NB4 (cell line): ENCODE data around the gene PFAS.

ENCODE experiments used
- DNase-seq: peaks from one replicate; pipeline ENCODE4 v3.0.0; 2010; ENCODE audit warnings: low read depth
- H3K4me3 ChIP-seq: one replicate; pipeline ENCODE4 v1.5.1; 2011; ENCODE audit warnings: mild to moderate bottlenecking, low read depth, low read length, moderate library complexity
- CTCF ChIP-seq: IDR thresholded peaks from one replicate; pipeline ENCODE4 v1.5.1; 2012; ENCODE audit warnings: low read depth, low read length
- MAX ChIP-seq: IDR thresholded peaks from 2 replicates; pipeline ENCODE4 v1.6.1; 2011; ENCODE audit warnings: low read depth, low read length
- MYC ChIP-seq: IDR thresholded peaks from 2 replicates; pipeline ENCODE4 v1.6.1; 2011; ENCODE audit warnings: low read depth, low read length
- POLR2A ChIP-seq: IDR thresholded peaks from 2 replicates; pipeline ENCODE4 v1.6.1; 2011; ENCODE audit warnings: mild to moderate bottlenecking; ENCODE audit not compliant: insufficient read length; ENCODE audit errors: extremely low read depth

The PFAS gene

GRCh38 chr17:8264836-8265542, 15.9 kb downstream of the PFAS start:
- no peak overlapping the region for H3K4me3 ChIP-seq
- TF ChIP-seq MAX, result no peak
- no peak for TF ChIP-seq CTCF
- no peak for TF ChIP-seq POLR2A
- TF ChIP-seq MYC, result no peak
- no peak for DNase-seq

DNA sequence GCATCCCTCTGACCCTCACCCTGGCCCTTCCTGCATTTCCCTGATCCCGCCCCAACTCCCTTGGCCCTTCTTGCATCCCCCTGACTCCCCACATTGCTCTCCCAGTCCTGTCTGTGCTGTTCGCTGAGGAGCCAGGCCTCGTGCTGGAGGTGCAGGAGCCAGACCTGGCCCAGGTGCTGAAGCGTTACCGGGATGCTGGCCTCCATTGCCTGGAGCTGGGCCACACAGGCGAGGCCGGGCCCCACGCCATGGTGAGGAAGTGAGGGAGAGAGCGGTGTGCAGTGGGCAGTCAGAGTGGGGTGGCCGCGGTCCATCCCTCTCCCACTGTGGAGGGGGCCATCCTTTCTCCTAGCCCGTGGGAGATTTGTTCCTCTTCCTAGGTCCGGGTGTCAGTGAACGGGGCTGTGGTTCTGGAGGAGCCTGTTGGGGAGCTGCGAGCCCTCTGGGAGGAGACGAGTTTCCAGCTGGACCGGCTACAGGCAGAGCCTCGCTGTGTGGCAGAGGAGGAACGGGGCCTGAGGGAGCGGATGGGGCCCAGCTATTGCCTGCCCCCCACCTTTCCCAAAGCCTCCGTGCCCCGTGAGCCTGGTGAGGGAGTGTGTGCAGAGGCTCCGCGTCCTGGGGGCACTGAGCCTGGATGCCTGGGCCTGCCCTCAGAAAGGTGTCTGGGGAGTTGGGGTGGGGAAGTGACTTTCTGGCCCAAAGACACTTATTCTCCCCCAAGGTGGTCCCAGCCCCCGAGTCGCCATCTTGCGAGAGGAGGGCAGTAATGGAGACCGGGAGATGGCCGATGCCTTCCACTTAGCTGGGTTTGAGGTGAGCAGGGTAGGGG, 17.8 kb downstream of the PFAS start:
- no peak for TF ChIP-seq MAX
- TF ChIP-seq MYC, result no peak
- TF ChIP-seq CTCF, result no peak
- no peak for TF ChIP-seq POLR2A
- DNase-seq, result no peak
- H3K4me3 ChIP-seq, result no peak overlapping the region

DNA sequence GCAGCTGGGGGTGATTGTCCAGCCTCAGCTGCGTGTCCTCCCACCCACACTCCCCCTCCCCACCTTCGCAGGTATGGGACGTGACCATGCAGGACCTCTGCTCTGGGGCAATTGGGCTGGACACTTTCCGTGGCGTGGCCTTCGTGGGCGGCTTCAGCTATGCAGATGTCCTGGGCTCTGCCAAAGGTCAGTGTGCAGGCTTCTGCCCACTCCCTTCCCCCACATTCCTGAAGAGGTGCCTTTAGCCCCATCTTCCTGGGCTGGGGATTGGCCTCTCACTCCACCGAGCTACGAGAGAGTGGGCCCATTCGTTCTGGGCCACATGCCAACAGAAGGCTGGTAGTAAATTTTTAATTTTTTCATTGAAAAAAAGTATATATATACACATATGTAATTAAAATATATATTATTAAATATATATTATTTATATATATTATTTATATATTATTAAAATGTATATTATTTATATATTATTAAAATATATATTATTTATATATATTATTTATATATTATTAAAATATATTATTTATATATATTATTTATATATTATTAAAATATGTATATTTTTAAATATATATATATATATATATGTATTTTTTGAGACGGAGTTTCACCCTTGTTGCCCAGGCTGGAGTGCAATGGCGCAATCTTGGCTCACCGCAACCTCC, 18.5 kb downstream of the PFAS start:
- no peak overlapping the region for H3K4me3 ChIP-seq
- no peak for DNase-seq
- TF ChIP-seq MYC, result no peak
- TF ChIP-seq CTCF, result no peak
- no peak for TF ChIP-seq POLR2A
- no peak for TF ChIP-seq MAX

DNA sequence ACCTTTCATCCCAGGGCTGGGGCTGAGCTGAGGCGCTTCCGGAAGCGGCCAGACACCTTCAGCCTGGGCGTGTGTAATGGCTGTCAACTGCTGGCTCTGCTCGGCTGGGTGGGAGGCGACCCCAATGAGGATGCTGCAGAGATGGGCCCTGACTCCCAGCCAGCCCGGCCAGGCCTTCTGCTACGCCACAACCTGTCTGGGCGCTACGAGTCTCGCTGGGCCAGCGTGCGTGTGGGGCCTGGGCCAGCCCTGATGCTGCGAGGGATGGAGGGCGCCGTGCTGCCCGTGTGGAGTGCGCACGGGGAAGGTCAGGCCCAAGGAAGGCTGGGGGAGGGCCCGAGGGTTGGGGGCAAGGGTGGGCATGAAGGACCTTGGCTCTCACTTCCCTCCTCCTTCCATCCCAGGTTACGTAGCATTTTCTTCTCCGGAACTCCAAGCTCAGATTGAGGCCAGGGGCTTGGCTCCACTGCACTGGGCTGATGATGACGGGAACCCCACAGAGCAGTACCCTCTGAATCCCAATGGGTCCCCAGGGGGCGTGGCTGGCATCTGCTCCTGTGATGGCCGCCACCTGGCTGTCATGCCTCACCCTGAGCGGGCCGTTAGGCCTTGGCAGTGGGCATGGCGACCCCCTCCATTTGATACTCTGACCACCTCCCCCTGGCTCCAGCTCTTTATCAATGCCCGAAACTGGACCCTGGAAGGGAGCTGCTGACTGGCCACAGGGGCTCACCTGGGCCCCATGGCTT, 19.6 kb downstream of the PFAS start:
- H3K4me3 ChIP-seq, result no peak overlapping the region
- no peak for TF ChIP-seq MYC
- TF ChIP-seq CTCF, result no peak
- TF ChIP-seq MAX, result no peak
- TF ChIP-seq POLR2A, result no peak
- no peak for DNase-seq

DNA sequence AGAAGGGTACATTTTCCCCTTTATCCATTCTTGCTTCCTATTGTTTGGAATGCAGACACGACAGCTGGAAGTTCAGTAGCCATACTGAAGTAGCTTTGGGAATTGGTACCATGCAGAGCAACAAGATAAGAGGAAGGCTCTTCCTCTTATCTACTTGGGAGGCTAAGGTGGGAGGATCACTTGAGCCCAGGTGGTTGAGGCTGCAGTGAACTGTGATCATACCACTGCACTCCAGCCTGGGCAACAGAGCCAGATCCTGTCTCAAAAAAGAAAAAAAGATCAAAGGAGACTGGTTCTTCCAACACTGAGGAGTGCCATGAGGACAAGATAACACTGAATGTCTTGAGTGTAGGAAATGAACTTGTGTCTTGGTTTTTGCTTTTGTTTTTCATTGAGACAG, 23.3 kb downstream of the PFAS start:
- no peak for DNase-seq
- TF ChIP-seq POLR2A (no peak), CTCF (no peak), MYC (no peak), MAX (no peak)

More for the DNA sequence above, 23.3 kb downstream of the PFAS start:
- no peak overlapping the region for H3K4me3 ChIP-seq
